SKM-1 treated with dmso at 0.1 percent for 144 hours (cell line): ENCODE data around the gene ATP10B.
"Not testable (repeated sequence)": the region's sequence is repeated elsewhere in the genome, so short reads cannot be mapped to it uniquely, and the experiment has no call there.

Experiments used
- DNase-seq: peaks from one replicate; lab custom pipeline; 2025; ENCODE audit not compliant: unreplicated experiment; lab: John Stamatoyannopoulos, UW

Gene ATP10B, protein sequence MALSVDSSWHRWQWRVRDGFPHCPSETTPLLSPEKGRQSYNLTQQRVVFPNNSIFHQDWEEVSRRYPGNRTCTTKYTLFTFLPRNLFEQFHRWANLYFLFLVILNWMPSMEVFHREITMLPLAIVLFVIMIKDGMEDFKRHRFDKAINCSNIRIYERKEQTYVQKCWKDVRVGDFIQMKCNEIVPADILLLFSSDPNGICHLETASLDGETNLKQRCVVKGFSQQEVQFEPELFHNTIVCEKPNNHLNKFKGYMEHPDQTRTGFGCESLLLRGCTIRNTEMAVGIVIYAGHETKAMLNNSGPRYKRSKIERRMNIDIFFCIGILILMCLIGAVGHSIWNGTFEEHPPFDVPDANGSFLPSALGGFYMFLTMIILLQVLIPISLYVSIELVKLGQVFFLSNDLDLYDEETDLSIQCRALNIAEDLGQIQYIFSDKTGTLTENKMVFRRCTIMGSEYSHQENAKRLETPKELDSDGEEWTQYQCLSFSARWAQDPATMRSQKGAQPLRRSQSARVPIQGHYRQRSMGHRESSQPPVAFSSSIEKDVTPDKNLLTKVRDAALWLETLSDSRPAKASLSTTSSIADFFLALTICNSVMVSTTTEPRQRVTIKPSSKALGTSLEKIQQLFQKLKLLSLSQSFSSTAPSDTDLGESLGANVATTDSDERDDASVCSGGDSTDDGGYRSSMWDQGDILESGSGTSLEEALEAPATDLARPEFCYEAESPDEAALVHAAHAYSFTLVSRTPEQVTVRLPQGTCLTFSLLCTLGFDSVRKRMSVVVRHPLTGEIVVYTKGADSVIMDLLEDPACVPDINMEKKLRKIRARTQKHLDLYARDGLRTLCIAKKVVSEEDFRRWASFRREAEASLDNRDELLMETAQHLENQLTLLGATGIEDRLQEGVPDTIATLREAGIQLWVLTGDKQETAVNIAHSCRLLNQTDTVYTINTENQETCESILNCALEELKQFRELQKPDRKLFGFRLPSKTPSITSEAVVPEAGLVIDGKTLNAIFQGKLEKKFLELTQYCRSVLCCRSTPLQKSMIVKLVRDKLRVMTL (N-terminal part only)

DNA sequence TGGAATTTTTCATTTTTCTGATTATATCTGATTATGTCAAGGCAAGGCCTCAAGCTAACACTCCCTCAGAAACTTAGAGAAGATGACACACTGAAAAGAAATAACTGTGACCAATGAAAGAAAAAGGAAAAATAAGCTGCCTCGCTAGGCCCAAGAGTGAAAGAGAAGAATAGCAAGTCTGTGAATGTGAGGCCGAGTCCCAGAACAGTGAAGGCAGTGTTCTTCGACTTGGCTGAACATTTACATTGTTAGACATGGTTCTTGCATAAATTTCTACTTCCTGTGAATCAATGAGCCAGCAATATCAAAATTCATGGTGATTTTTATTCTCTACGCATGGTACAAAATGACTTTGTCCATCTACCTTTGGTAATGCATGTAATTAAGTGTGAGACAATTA, at the start of gene ATP10B:
Gene ATP10B, minus strand, starts transcription at position 163 of the 400 bp plus-strand sequence. CDS start 164,137 bp downstream, outside the sequence.
- no peak for DNase-seq

DNA sequence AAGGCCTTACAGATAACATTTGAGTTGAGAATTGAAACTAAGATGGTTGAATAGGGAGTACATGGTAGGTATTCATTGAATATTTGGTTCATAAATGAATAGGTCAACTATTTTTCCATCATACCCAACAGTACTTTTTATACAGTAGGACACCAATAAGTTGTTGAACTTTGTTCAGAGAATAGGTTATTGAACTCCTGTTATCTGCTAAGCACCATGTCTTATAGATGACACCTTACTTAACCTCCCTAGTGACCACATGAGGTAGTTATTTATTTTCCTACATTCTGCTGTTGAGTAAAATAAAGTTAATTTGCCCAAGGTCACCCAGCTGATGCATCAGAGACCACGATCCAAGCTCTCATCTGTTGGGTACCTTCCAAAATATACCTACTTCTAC, 49.6 kb upstream of the ATP10B start:
- DNase-seq: no peak

DNA sequence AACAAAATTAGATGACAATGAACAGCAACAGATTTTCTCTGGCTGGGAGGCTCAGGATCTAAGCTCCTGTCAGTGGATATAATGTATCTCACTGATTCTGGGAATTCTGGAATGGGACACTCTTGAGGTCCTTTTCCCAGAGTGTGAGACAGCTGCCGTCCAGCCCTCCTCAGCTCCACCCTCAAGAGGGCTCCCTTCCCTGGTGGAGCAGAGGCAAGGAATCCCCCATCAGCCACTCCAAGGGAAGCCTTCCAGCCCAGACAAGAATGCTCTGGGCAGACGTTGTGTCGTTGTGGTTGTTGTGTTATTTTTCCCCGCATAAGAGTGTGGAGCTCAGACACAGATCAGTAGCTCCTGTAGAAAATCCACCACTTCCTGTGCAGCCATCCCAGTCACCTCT, 47.7 kb upstream of the ATP10B start:
- DNase-seq: no peak

DNA sequence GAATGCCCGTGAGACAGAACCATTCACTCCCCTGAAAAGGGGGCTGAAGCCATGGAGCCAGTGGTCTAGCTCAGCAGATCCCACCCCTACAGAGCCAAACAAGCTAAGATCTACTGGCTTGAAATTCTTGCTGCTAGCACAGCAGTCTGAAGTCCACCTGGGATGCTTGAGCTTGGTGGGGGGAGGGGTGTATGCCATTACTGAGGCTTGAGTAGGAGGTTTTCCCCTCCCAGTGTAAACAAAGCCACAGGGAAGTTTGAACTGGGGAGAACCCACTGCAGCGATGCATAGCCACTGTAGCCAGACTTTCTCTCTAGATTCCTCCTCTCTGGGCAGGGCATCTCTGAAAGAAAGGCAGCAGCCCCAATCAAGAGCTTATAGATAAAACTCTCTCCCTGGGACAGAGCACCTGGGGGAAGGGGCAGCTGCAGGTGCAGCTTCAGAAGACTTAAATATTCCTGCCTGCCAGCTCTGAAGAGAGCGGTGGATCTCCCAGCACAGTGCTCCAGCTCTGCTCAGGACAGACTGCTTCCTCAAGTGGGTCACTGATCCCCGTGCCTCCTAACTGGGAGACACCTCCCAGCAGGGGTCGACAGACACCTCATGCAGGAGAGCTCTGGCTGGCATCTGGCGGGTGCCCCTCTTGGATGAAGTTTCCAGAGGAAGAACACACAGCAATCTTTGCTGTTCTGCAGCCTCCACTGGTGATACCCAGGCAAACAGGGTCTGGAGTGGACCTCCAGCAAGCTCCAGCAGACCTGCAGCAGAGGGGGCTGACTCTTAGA, 41.4 kb upstream of the ATP10B start:
- DNase-seq: not testable (repeated sequence)

DNA sequence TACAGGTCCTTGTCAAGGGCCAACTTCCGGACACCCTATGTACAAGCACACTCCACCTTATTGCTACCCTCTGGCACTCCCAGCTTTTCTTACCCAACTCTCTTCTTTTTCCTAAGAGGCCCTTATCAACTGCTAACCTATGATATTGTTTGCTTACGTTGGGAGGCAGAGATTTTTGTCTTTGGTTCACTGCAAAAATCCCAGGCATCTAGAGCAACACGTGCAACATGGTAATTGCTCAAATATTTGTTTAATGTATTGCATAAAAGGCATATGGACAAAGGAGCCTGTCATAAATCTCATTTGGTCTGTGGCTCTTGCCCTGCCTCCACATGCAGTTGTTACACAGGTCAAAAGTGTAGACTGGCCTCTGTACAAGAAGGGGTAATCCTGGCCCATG, 35.8 kb upstream of the ATP10B start:
- no peak for DNase-seq

DNA sequence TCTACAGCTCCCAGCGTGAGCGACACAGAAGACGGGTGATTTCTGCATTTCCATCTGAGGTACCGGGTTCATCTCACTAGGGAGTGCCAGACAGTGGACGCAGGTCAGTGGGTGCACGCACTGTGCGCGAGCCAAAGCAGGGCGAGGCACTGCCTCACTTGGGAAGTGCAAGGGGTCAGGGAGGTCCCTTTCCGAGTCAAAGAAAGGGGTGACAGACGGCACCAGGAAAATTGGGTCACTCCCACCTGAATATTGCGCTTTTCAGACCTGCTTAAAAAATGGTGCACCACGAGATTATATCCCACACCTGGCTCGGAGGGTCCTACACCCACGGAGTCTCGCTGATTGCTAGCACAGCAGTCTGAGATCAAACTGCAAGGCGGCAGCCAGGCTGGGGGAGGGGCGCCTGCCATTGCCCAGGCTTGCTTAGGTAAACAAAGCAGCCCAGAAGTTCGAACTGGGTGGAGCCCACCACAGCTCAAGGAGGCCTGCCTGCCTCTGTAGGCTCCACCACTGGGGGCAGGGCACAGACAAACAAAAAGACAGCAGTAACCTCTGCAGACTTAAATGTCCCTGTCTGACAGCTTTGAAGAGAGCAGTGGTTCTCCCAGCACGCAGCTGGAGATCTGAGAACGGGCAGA, 21.7 kb upstream of the ATP10B start:
- not testable (repeated sequence) for DNase-seq

DNA sequence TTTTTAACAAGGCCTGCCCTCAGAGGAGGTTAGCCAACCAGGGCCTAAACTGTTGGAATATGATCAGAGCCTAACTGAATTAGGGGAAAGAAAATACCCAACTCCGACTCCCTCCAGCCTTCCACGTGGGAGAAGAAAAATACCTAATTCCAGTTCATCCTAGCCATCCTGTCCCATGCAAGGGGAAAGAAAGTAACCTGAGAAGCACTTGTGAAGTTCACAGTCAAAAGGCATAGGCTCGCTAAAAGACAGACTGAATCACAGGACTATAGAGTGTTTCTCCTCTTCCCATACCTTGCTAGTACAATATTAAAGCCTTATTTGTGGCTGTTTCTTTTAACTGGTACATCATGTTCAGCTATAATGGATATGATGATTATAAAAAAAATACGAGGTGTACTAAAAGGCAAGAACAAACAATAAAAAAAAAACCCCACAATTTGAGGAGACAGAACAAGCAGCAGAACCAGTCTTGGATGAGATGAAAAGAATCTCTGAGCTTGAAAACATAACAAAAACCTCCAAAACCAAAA, 18.0 kb upstream of the ATP10B start:
- no peak for DNase-seq

DNA sequence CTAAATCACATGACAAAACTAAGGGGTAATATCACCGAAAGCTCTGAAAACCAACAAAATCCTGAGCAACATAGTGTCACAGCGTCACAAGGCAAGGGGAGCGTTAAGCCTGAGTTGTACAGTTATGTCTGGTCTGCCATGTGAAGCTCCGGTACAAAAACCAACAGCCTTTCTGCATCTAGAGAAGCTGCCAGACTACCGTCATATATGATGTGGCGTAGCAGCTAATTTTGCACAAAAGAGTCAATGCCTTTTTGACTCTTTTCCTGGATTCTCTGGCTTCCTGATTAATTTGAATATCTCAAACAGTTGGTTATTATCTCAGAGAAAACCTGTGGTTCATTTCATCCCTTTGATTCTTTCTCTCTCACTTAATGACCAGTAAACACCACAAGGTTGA, 16.0 kb upstream of the ATP10B start:
- DNase-seq: no peak

DNA sequence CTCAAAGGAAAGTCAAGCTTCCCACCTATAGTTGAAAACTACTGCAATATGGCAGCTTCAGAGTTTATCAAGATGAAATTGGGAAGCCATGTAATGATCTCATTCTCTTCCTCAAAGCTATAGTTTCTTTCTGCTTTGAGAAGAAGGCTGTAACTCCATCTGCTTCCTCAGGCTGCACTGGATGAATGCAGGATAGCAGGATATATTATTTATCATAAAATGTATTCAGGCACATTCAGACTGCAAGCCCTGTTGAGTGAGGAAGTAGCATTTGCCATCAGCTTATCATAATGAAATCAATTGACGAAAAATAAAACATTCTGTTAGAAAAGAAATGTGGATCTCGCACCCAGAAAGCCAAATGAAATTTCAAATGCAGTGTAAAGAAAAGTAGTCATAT, 560 bp downstream of the ATP10B start:
- no peak for DNase-seq

DNA sequence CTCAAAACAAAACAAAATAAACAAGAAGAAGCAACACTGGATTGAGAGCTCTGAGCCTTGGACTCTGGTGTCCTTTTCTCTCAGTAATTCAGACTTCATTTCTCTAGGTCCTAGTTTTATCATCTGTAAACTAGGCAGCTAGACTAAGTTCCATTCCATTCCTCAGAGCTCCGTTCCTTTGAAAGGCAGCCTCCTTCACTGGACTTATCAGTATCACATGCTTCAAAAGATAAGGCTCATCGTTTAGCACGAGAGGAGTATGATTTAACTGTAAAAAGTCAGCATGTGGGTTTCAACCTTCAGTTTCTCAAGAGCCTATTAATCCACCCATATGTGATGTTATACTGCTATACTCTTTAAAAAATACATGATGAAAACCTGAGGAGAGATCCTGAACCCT, 1.6 kb downstream of the ATP10B start:
- DNase-seq: no peak

DNA sequence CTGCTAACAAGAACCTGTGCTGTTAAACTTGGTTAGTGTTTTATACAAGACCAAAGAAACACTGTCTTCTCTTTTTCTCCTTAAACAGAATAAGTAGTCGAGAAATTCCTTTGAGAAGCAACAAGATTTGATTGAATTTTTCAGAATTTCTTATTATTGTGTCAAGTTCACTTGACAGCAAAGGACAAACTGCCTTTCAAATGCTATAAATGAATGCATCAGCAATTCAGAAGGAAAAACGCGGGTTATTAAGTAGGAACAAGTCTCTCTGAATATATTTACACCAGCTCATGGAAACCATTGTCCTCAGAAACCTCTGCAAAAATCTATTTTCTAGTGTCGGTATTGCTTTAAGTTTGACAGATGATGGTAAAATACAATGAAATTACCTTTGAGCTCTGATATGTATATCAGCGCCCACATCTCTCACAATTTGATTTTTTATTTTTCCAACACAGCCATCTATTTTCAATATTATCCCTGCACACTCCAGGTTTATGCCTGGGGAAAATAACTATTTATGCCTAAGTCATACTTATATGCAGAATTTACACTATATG, 4.4 kb downstream of the ATP10B start:
- DNase-seq: no peak

DNA sequence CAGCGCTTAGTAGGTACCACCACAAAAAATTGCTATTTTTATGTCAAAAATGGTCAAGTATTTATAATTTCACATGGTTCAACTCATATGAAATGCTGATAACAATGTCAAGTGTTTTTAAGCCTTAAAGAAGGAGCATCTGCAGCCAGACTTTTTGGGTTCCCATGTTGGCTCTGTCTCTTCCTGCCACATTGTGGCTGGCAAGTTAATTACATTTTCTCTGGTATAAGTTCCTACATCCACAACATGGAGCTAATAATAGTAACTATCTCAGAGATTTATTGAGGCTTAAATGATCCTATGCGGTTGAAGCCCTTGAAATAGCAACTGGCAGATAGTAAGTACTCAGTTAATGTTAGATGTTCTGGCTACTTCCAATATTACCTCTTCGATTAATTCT, 5.4 kb downstream of the ATP10B start:
- no peak for DNase-seq

DNA sequence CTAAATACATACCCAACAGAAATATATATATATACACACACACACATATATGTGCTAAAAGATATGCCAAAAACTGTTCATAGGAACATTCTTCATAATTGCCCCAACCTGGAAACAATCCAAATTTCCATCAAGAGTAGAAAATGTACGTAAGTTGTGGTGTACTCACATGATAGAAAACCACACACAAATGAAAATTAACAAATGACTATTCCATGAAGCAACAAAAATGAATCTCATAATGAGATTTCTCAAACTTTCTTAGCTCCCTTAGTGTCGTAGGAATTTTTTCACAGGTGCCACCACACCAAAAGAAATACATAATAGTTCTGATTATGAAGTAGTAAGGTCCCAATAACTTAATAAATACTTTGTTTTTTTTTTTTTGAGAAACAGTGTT, 7.8 kb downstream of the ATP10B start:
- no peak for DNase-seq

DNA sequence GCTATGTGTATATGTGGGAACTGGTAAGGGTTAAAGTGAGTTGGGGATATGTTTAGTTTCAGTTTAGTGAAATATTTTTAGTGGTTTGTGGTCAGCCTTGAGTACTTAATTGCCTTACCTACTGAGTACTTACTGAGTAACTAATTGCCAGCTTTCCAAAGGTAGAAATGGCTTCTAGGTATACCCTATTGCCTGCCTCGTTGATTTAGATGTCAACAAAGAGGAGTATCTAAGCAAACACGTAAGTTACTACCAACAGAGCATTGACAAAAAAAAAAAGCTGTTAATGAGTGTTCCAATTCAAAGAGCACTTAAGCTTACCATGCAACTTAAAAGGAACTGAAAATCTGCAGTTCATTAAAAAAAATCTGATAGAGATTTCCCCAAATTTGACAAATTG, 8.8 kb downstream of the ATP10B start:
- no peak for DNase-seq

DNA sequence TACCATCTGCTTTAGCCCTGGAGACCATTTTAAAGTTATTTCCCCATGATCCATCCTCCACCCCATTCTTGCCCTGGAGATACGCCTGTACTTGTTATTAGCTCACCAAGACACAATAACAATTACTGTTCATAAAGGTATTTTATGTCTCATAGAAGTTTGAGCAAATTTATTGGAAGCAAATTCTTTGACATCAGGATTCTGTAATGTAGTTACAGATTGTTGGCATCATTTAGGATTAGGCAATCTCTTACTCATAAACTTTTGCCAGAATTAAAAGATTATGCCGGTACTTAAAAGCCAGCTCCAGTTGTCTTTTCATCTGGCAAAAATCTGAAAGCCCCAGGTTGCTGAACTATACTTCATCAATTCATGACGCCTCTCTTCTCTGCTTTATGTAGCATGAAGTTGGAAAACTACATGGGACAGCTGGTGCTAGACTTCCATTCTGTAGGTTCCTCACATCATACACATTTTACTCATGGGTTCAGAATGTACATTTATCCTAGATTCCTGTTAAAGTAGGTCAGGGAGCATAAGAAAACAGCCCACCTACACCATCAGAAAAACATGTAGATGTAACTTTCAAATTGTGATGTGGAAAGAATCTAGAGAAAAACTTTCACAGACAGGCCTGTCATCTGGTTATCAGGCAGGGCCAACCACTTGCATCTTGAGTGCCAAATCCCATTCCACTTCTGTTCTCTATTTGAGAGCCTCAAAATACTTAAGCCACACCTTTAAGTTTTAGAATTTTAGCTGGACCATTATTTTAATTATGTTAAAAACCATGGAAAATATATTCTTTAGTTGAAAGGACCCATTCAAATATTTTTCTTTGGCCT, 14.0 kb downstream of the ATP10B start:
- no peak for DNase-seq

DNA sequence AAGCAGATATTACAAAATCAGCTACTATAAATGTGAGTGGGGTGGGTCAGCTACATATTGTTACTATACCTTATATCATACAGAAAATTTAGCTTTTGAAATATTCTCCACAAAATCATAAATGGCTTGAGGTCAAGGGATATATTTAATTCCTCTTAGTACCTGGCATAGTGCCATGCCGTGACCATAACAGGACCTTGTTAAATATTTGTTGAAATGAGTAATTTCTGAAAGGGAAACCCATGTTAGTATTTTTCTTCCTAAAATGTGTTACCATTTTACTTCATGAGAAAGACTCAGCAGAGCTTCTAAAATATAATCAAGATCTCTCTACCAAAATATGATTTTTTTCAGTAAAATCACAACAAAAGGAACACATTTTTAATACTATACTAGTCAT, 14.8 kb downstream of the ATP10B start:
- no peak for DNase-seq

DNA sequence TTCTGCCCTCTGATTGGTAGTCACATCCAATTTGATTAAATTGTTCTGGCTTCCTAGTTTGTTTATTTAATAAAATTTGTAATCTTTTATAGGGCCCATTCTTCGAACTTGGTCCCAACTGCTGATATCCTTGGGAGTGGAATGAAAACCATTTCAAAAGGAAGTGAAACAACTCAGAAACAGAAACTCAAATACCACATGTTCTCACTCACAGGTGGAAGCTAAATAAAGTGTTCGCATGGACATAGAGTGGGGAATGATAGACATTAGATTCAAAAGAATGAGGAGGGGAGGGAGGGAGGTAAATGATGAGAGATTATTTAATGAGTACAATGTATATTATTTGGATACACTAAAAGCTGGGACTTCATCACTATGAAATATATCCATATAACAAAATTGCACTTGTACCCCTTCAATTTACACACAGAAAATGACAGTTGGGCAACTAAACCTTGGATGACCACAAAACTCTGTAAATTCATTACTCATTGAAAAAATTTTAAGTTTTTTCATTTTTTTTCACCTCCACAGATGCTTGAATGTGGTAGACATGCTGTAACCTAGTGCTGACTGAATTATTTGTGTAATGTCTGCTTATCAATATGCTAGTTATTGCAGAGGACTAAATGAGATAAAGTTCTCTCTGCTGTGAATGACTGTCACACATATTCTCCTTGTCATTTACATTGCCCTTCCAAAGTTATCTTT, 16.0 kb downstream of the ATP10B start:
- no peak for DNase-seq

DNA sequence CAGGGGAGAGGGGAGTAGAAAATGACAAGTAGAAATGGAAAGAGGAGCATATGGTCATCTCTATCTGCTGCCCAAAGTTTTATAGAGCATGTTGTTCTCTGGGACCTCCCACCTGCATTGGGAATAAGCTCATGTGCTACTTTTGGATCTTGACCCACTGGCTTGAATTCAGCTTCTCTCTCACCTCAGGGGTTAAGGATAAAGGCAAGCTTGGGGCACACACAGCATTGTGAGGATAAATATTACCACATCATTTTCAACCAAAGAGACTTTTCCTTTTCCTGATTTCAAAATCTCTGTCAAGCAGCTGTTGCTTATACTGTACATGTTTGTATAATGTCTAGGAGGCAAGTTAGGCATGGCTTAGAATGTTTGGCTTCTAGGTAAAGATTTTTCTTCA, 16.6 kb downstream of the ATP10B start:
- no peak for DNase-seq
